ENCODE data around the gene ATXN1. TPM values are rescaled to one million over a fixed set of nuclear protein-coding genes. Genes with fewer than 3 reads are reported as not detected.

Gene ATXN1
- total and polyA plus RNA-seq, 2 experiments from 2014 or later: 4.8 to 9.1 TPM

DNA sequence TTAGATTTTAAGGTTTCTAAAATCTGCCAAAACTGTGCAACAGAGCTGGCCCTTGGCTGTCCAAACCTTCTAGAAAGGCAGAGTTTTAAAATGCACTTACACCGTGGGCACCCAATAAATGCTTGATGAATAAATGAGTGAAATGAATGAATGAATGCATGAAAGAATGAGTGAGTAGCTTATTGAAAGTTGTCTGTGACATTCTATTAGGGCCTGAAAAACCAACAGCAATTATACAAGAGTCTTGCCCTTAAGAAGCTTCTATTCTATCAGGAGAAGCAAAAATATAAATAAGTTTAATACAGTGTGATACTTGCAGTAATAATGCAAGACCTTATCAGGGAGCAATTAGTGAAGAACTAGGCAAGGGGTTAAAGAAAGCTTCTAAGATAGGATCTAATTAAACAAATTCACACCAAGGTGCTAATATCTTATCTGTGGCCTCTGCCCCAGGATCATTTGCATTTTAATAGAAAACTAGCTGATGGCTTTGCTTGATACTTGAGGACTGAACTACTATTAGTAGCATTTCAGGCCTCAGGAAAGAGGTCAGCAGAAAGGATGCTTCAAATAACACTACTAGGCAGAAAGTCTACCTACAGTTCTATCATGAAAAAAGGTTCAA, 292.2 kb downstream of the ATXN1 start (continued):
- TF ChIP-seq, protein P1, sequence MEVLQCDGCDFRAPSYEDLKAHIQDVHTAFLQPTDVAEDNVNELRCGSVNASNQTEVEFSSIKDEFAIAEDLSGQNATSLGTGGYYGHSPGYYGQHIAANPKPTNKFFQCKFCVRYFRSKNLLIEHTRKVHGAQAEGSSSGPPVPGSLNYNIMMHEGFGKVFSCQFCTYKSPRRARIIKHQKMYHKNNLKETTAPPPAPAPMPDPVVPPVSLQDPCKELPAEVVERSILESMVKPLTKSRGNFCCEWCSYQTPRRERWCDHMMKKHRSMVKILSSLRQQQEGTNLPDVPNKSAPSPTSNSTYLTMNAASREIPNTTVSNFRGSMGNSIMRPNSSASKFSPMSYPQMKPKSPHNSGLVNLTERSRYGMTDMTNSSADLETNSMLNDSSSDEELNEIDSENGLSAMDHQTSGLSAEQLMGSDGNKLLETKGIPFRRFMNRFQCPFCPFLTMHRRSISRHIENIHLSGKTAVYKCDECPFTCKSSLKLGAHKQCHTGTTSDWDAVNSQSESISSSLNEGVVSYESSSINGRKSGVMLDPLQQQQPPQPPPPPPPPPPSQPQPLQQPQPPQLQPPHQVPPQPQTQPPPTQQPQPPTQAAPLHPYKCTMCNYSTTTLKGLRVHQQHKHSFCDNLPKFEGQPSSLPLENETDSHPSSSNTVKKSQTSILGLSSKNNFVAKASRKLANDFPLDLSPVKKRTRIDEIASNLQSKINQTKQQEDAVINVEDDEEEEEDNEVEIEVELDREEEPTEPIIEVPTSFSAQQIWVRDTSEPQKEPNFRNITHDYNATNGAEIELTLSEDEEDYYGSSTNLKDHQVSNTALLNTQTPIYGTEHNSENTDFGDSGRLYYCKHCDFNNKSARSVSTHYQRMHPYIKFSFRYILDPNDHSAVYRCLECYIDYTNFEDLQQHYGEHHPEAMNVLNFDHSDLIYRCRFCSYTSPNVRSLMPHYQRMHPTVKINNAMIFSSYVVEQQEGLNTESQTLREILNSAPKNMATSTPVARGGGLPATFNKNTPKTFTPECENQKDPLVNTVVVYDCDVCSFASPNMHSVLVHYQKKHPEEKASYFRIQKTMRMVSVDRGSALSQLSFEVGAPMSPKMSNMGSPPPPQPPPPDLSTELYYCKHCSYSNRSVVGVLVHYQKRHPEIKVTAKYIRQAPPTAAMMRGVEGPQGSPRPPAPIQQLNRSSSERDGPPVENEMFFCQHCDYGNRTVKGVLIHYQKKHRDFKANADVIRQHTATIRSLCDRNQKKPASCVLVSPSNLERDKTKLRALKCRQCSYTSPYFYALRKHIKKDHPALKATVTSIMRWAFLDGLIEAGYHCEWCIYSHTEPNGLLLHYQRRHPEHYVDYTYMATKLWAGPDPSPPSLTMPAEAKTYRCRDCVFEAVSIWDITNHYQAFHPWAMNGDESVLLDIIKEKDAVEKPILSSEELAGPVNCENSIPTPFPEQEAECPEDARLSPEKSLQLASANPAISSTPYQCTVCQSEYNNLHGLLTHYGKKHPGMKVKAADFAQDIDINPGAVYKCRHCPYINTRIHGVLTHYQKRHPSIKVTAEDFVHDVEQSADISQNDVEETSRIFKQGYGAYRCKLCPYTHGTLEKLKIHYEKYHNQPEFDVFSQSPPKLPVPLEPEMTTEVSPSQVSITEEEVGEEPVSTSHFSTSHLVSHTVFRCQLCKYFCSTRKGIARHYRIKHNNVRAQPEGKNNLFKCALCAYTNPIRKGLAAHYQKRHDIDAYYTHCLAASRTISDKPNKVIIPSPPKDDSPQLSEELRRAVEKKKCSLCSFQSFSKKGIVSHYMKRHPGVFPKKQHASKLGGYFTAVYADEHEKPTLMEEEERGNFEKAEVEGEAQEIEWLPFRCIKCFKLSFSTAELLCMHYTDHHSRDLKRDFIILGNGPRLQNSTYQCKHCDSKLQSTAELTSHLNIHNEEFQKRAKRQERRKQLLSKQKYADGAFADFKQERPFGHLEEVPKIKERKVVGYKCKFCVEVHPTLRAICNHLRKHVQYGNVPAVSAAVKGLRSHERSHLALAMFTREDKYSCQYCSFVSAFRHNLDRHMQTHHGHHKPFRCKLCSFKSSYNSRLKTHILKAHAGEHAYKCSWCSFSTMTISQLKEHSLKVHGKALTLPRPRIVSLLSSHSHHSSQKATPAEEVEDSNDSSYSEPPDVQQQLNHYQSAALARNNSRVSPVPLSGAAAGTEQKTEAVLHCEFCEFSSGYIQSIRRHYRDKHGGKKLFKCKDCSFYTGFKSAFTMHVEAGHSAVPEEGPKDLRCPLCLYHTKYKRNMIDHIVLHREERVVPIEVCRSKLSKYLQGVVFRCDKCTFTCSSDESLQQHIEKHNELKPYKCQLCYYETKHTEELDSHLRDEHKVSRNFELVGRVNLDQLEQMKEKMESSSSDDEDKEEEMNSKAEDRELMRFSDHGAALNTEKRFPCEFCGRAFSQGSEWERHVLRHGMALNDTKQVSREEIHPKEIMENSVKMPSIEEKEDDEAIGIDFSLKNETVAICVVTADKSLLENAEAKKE (CRISPR knock-in tag; IDR thresholded peaks at IDR 0.05): no peak
- TF ChIP-seq CREB1 (CRISPR knock-in tag; IDR thresholded peaks at IDR 0.05; ENCODE audit: low read depth) (no peak), ZNF114 (CRISPR knock-in tag; IDR thresholded peaks at IDR 0.05) (no peak), EZH2 (IDR thresholded peaks at IDR 0.05; ENCODE audit: low read depth, unreplicated experiment) (no peak), JUNB (IDR thresholded peaks at IDR 0.05; ENCODE audit: unreplicated experiment) (no peak)
- TF ChIP-seq, protein P2, sequence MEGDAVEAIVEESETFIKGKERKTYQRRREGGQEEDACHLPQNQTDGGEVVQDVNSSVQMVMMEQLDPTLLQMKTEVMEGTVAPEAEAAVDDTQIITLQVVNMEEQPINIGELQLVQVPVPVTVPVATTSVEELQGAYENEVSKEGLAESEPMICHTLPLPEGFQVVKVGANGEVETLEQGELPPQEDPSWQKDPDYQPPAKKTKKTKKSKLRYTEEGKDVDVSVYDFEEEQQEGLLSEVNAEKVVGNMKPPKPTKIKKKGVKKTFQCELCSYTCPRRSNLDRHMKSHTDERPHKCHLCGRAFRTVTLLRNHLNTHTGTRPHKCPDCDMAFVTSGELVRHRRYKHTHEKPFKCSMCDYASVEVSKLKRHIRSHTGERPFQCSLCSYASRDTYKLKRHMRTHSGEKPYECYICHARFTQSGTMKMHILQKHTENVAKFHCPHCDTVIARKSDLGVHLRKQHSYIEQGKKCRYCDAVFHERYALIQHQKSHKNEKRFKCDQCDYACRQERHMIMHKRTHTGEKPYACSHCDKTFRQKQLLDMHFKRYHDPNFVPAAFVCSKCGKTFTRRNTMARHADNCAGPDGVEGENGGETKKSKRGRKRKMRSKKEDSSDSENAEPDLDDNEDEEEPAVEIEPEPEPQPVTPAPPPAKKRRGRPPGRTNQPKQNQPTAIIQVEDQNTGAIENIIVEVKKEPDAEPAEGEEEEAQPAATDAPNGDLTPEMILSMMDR (conservative IDR thresholded peaks at IDR 0.05; ENCODE audit: low read depth in 2 of 2): no peak

All from GM23338 (cell line).